CD14-positive monocyte (primary cell): Measurements from ENCODE around the gene KAT6B. TPM values are rescaled to one million over a fixed set of nuclear protein-coding genes. Genes with fewer than 3 reads are reported as not detected.

Source experiments
- DNase-seq, 3 donors: peaks; one replicate each; pipeline ENCODE4 v3.0.0-alpha.2; 2011 to 2022
- H2AFZ ChIP-seq: 2 replicates; pipeline ENCODE4 v1.6.0; 2012; ENCODE audit warnings: mild to moderate bottlenecking, low read depth, low read length, inconsistent platforms; ENCODE audit not compliant: insufficient read depth, poor library complexity, severe bottlenecking
- H3K27ac ChIP-seq, 2 donors: 1 replicate in 1 of 2; 2 replicates in 1 of 2; pipeline ENCODE4 v1.5.1; 2012 to 2013; ENCODE audit warnings: low read length in 2 of 2, control low read depth in 1 of 2, inconsistent platforms in 1 of 2, low read depth in 1 of 2, mild to moderate bottlenecking in 1 of 2
- H3K27me3 ChIP-seq, 2 donors: one replicate each; pipeline versions ENCODE4 v1.6.0 to v1.6.1; 2011 to 2013; ENCODE audit warnings: low read length in 2 of 2; ENCODE audit not compliant: control insufficient read depth in 2 of 2, insufficient read depth in 2 of 2
- H3K36me3 ChIP-seq, 2 donors: replicated peaks in 1 of 2; 1 replicate in 1 of 2; 2 replicates in 1 of 2; pipeline versions ENCODE4 v1.5.1 to v1.6.1; 2012 to 2013; ENCODE audit warnings: low read length in 2 of 2, control low read depth in 1 of 2, inconsistent platforms in 1 of 2, mild to moderate bottlenecking in 1 of 2; ENCODE audit not compliant: insufficient read depth in 2 of 2, control insufficient read depth in 1 of 2
- H3K4me1 ChIP-seq, 2 donors: 1 replicate in 1 of 2; 2 replicates in 1 of 2; pipeline versions ENCODE4 v1.5.1 to v1.6.1; 2012 to 2013; ENCODE audit warnings: low read length in 2 of 2, control low read depth in 1 of 2, inconsistent platforms in 1 of 2, mild to moderate bottlenecking in 1 of 2, moderate library complexity in 1 of 2; ENCODE audit not compliant: insufficient read depth in 2 of 2, control insufficient read depth in 1 of 2
- H3K4me2 ChIP-seq: replicated peaks from 2 replicates; pipeline ENCODE3; 2012; ENCODE audit warnings: low read length, moderate library complexity, mild to moderate bottlenecking; ENCODE audit not compliant: poor library complexity, severe bottlenecking; ENCODE audit errors: extremely low read depth
- H3K4me3 ChIP-seq, 3 experiments: fragments of 200-600 bp in 1 of 3; sonication (generic) in 1 of 3; replicated peaks in 1 of 3; 1 replicate in 2 of 3; 2 replicates in 1 of 3; pipeline ENCODE4 v1.5.1; 2011 to 2013; ENCODE audit warnings: low read length in 3 of 3, mild to moderate bottlenecking in 3 of 3, control low read depth in 2 of 3, low read depth in 2 of 3, inconsistent platforms in 1 of 3, moderate library complexity in 1 of 3
- H3K79me2 ChIP-seq: 2 replicates; pipeline ENCODE4 v1.6.0; 2012; ENCODE audit warnings: mild to moderate bottlenecking, control low read depth, inconsistent platforms, low read length, moderate library complexity; ENCODE audit not compliant: insufficient read depth
- H3K9ac ChIP-seq: 2 replicates; pipeline ENCODE4 v1.6.0; 2017; ENCODE audit warnings: low read length, mild to moderate bottlenecking; ENCODE audit not compliant: insufficient read depth, poor library complexity, severe bottlenecking
- H3K9me3 ChIP-seq, 2 donors: replicated peaks in 1 of 2; 1 replicate in 1 of 2; 2 replicates in 1 of 2; pipeline versions ENCODE4 v1.5.1 to v1.6.1; 2012 to 2013; ENCODE audit warnings: low read length in 2 of 2, control low read depth in 1 of 2; ENCODE audit not compliant: control insufficient read depth in 1 of 2, insufficient read depth in 1 of 2
- H4K20me1 ChIP-seq: 2 replicates; pipeline ENCODE4 v1.6.0; 2012; ENCODE audit warnings: mild to moderate bottlenecking, low read length, control low read depth, moderate library complexity; ENCODE audit not compliant: insufficient read depth
- H3K27ac Mint-ChIP-seq, 7 donors: one replicate each; pipeline ENCODE4 v1.8.0; 2020; ENCODE audit warnings: mild to moderate bottlenecking in 7 of 7, mixed read lengths in 7 of 7, moderate library complexity in 6 of 7, inconsistent platforms in 2 of 7
- H3K27me3 Mint-ChIP-seq, 3 donors: one replicate each; pipeline ENCODE4 v1.8.0; 2021 to 2022; ENCODE audit warnings: low read depth in 3 of 3, mild to moderate bottlenecking in 3 of 3, mixed read lengths in 3 of 3, moderate library complexity in 3 of 3, inconsistent platforms in 1 of 3
- H3K36me3 Mint-ChIP-seq, 2 donors: one replicate each; pipeline ENCODE4 v1.8.0; 2020; ENCODE audit warnings: mixed read lengths in 2 of 2, inconsistent platforms in 1 of 2, mild to moderate bottlenecking in 1 of 2
- H3K4me1 Mint-ChIP-seq: one replicate; pipeline ENCODE4 v1.8.0; 2020; ENCODE audit warnings: mild to moderate bottlenecking, mixed read lengths
- H3K4me3 Mint-ChIP-seq, 2 donors: one replicate each; pipeline ENCODE4 v1.8.0; 2020; ENCODE audit warnings: mild to moderate bottlenecking in 2 of 2, mixed read lengths in 2 of 2, moderate library complexity in 1 of 2
- H3K9me3 Mint-ChIP-seq, 7 donors: one replicate each; pipeline ENCODE4 v1.8.0; 2020 to 2022; ENCODE audit warnings: mixed read lengths in 7 of 7, mild to moderate bottlenecking in 6 of 7, moderate library complexity in 6 of 7, inconsistent platforms in 2 of 7
- CTCF ChIP-seq: fragments of 200-600 bp; IDR thresholded peaks from one replicate; pipeline ENCODE4 v1.8.0; 2022; ENCODE audit warnings: antibody characterized with exemption, mild to moderate bottlenecking
- WGBS: methylation state at CpG from one replicate; pipeline ENCODE4 v1.1.5; 2013; ENCODE audit warnings: missing lambda C conversion rate; ENCODE audit not compliant: insufficient coverage; 5-methylcytosine and 5-hydroxymethylcytosine counted together
- intact Hi-C, 2 donors: fragments of 100-400 bp; cut with micrococcal nuclease; formaldehyde crosslinking; loops; one replicate each; pipeline versions ENCODE4 v1.15.0 to v1.15.1; 2023
- polyA plus RNA-seq, 3 donors: library from polyadenylated mRNA; depleted of rRNA in 1 of 3; unstranded in 2 of 3; stranded (reverse) in 1 of 3; fragments of 300-500 nt in 2 of 3; fragments of >200 nt in 1 of 3; fragmentation: Illumina TruSeq in 2 of 3; gene quantifications; 1 replicate in 2 of 3; 2 replicates in 1 of 3; pipeline ENCODE4 v1.2.3, GENCODE V29; 2012 to 2021

The KAT6B gene
- polyA plus RNA-seq, 3 donors, result 3.3 to 6.4 (median 6.2) TPM

DNA sequence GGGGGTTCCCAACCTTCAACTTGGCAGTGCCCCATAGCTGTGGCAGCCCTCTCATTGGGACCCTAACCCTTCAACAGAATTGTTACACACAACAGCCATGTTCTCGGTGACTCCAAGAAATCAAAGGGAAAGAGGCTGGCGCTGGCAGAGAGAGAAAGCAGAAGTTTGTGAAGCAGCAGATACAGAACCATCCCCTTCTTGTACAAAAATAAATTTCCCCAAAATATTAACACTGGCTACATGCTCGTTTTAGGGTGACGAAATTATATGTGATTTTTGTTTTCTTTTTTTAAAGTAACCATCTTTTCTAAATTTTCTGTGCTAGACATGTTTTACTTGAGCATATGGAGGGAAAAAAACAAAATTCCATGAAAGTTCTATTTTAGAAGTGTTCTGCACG lies 239.9 kb downstream of the KAT6B start:
- no peaks in the 10 kb centered on the region for H3K79me2 ChIP-seq
- Mint-ChIP-seq H3K27me3 (peaks cover 0 to 8% (median 3%) of the 10 kb centered on the region in 3 donors), H3K4me1 (peaks cover 3% of the 10 kb centered on the region), H3K27ac (peak overlapping the region in 2 of 7 donors; percentile 13 to 65), H3K9me3 (no peaks in the 10 kb centered on the region), H3K4me3 (no peak overlapping the region), H3K36me3 (no peaks in the 10 kb centered on the region)
- no peaks in the 10 kb centered on the region for H3K4me1 ChIP-seq
- no peak overlapping the region for H3K4me2 ChIP-seq
- WGBS, result 50% methylated on average over 2 of the region's 5 CpGs
- no peak for TF ChIP-seq CTCF
- no peaks in the 10 kb centered on the region for H4K20me1 ChIP-seq
- H3K4me3 ChIP-seq, result no peak overlapping the region
- intact Hi-C loops, result no loop called here
- no peaks in the 10 kb centered on the region for H3K36me3 ChIP-seq
- no peaks in the 10 kb centered on the region for H3K27me3 ChIP-seq
- H3K27ac ChIP-seq, result no peak overlapping the region
- no peak for DNase-seq
- no peak overlapping the region for H3K9ac ChIP-seq
- H2AFZ ChIP-seq, result no peak overlapping the region
- H3K9me3 ChIP-seq, result no peaks in the 10 kb centered on the region

DNA sequence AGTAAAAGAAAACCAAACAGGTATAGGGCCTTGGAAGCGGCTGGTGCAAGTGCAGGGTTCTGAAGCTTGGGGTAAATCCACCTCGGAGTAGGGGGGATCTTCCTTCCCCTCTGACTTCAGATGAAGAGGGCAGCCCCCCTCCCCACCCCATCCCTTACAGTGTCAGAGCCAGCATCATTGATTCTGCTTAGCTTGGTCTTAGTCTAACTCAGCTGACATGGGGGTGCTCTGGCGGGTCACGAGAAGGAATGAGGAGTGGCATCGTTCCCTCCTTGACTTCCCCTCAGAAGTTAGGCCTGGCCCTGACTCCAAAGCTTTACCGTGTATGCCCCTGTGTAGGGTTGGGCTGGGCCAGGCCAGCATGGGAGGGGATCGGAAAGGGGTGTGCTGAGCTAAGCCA lies 240.9 kb downstream of the KAT6B start:
- no peaks in the 10 kb centered on the region for H3K36me3 Mint-ChIP-seq
- no peak overlapping the region for H3K27ac Mint-ChIP-seq
- TF ChIP-seq CTCF, result no peak
- no peak overlapping the region for H3K4me3 Mint-ChIP-seq
- H3K36me3 ChIP-seq, result no peaks in the 10 kb centered on the region
- no peak overlapping the region for H3K27ac ChIP-seq
- WGBS, result no CpG with 5 or more reads among the region's 7 CpGs
- H3K27me3 ChIP-seq, result no peaks in the 10 kb centered on the region
- peaks cover 3% of the 10 kb centered on the region for H3K4me1 Mint-ChIP-seq
- no peak for DNase-seq
- H3K4me3 ChIP-seq, result no peak overlapping the region
- no peaks in the 10 kb centered on the region for H3K79me2 ChIP-seq
- H3K4me1 ChIP-seq, result no peaks in the 10 kb centered on the region
- no peaks in the 10 kb centered on the region for H3K9me3 ChIP-seq
- H3K27me3 Mint-ChIP-seq, result peaks cover 0 to 6% (median 2%) of the 10 kb centered on the region in 3 donors
- no peaks in the 10 kb centered on the region for H4K20me1 ChIP-seq
- intact Hi-C loops, result no loop called here
- H2AFZ ChIP-seq, result no peak overlapping the region
- H3K9ac ChIP-seq, result no peak overlapping the region
- peaks cover 0 to 2% (median 0%) of the 10 kb centered on the region in 7 donors for H3K9me3 Mint-ChIP-seq
- no peak overlapping the region for H3K4me2 ChIP-seq
